NCI-H446 (cell line): ENCODE results near the gene DLAT.

ENCODE experiments used
- DNase-seq, 2 experiments: peaks; one replicate each; lab custom pipeline; 2025; lab: John Stamatoyannopoulos, UW

DLAT gene

DNA sequence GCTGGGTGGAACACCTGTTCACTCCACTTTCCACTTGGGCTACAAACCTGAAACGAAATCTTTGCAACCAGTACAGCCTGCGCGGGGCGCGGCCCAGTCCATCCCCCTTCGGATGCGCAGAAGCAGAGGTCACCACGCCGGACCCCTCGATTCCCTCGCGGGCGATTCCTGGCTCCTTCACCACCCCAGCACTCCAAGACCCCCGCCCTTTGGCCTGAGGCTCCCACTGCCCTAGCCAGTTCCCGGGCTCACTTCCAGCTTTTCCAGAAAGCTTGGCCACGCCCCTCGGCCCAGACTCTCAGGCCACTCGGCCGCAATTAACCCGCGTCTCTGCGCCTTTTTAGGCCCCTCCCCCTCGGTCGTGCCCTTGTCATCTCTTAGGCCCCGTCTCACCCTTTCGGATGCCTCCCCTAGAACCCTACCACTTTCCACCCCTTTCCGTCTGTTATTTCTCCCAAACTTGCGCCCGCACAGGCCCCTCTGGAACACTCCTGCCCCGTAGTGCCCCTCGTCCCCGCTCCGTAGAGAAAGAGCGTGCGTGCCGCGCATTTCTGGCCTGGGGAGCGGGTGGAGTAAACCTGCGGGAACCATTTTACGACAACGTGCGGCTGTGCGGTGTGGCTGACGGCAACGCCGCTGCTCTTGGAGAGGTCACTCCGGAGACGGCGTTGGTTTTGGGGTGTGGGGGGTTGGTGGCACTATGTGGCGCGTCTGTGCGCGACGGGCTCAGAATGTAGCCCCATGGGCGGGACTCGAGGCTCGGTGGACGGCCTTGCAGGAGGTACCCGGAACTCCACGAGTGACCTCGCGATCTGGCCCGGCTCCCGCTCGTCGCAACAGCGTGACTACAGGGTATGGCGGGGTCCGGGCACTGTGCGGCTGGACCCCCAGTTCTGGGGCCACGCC, at the start of gene DLAT:
TSS of gene DLAT (plus strand) at position 636 of the 906 bp plus-strand sequence. CDS start at position 701, 65 bp downstream.
- DNase-seq = peak; percentile 81 to 88

DNA sequence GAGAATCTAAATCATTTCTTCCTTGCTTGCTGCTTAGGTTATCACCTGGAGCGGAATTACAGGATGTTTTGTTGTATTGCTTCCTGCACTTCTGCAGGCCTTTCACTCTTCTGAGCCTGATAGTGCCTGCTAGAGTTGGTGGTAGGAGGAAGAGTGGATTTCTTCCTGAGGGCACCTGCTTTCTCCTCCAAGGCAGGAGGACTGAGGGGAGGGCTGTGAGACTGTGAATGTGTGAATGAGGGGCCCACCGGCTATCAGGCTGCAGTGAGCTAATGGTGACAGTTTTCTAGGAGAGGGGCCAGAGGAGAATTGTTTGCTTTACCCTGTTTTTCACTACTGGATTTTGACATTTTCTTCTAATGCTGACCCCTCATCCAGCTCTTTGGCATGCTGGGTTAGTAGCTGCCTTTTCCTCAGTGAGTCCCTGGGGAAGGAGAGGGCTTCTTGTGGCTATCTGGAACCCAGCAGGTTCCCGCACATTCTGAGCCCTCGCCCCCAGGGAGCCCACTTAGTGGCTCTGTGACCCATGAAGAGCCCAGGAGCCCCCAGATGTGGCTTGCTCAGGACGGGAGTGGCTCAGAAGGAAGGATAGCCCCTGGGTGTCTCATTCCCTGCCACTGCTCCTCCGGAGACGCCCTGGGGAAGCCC, 49.0 kb upstream of the DLAT start:
- no peak for DNase-seq

DNA sequence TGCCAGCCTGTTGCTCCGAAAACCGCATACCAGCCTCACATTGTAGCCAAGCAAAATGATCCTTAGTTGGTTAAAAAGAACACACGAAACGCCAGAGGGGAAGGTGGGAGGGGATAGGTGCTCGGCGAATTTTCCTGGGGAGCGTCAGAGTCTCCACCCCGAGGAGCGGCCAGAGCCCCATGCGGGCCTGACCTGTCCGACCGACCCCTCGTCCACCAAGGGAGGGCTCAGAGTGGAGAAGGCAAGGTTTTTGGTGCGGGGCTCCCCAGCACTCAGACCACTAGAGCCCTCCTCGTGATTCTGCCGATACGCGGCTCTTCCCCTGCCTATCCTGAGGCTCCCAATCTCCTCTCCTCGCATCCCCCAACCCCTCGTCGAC, 48.5 kb upstream of the DLAT start:
- DNase-seq = no peak

DNA sequence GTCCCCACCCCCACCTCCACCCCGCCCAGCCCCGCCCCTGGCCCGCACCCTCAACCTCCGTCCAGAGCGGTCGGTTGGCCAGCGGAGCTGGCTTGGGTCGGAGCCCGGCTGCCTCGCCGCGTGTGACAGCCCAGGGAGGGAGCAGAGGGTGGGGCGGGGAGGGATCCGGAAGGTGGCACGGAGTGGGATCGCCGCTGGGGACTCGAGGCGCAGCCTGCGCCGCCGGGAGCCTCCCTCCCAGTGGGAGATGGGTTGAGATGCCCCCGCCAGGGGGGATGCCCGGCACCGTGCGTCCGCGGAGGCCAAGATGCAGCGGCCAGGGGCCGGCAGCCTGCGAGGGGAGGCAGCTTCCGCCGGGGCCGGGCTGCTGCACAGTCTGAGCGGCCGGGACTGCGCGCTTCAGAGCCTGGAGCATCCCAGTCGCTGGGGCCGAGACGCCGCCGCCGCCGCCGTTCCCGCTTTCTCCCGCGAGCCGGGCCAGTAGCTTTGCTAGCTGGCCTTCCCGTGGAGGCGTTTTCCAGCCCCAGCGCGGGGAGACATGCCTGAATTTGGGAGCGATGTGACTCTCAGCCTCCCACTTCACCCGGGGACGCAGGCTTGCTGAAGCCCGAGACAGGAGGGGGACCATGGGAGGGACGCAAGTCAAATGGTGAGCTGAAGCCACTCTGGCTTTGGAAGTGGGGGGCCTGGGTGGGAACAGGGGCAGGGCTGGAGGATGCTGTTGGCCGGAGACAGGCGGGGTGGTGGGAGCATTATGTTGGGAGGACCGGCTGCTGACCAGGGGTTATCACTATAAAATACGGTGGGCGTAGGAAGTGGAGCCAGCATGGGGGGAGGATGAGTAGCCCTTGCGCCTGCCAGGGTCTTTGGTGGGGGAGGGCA, 47.8 kb upstream of the DLAT start:
- no peak for DNase-seq

DNA sequence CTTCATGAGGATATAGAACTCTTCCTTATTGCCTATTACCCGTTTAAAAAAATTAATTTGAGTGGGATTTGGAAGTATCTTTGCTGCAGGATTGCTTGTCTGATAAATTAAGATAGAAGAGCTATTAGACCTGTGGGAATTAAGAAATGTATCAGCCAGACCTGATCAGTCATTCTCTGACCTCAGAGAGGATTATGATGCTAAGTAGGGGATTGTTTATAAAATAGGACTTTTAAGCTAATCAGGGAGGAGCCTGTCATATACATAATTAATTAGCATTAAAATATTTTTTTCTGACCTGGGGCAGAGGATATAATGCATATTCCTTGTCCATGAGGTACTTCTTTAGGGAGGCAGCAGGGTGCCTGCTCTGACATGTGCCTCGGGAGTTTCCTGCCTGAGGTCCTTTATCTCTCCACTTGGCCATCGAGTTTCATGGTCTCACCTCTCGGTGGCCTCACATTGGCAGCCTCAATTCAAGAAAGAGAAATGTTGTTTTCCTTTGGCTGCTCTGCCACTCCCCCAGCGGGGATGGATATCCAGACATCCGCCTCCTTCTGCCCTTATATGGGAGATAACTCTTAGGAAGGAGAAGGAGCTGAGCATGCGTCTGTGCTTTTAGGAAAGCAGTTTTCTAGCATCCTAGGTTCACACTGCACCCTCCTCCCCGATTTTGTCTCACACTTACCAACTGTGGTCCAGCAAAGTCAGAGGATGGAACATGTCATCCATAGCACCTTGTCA, 47.0 kb upstream of the DLAT start:
- DNase-seq = peak in 1 of 2 experiments; percentile 30

DNA sequence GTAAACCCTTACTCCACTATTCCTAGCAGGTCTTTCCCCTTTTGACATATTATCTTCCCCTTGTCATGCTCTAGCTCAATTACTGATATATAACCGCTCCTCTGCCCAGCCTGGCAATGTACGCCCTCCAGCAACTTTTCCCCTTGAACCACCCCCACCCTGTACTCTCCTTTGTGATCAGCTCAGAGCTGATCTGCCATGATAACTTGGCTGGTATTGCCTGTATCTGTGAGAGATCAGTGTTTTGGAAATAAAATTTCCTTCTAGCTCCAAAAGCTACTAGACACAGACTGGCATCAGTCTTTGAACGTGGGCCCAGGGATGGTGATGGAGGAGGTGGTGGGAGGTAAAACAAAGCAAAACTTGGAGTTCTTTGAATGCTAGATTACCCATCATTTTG, 45.1 kb upstream of the DLAT start:
- DNase-seq = no peak

DNA sequence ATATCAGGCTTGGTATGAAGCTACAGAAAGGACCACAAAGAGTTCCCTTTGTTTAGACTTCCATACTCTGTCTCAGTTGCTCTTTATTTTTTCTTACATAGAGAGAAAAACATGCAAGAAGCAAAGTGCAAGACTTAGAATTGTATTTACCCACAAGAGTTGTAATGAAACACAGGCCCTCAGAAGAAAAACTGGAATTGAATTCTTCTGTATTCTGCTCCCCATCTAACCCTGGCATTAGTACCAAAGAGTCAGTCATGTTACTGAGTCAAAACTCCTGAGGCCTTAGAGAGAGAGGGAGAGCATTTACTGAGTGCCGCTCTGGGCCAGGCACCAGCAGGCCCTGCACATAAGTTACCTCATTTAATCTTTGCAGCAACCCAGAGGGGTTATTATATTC, 43.9 kb upstream of the DLAT start:
- DNase-seq = no peak

DNA sequence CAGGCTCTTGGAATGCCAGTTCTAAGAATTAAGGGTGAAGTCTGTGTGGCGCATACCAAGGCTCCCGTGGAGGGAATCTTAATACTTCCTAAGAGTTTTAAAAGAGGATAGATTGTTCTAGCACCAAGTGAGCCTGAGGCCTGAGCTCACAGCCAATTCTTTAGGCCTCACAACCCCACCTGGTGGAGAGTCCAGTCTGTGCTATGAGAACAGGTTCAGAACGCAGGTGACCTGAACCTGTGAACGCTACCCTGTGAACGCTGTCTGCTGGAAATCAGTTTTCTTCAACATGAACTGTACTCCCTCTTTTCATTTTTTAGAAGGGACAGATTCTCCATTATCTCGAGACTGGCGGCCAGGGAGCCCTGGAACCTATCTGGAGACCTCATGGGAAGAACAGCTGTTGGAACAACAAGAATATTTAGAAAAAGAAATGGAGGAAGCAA, 43.2 kb upstream of the DLAT start:
- DNase-seq = peak; percentile 8 to 29

DNA sequence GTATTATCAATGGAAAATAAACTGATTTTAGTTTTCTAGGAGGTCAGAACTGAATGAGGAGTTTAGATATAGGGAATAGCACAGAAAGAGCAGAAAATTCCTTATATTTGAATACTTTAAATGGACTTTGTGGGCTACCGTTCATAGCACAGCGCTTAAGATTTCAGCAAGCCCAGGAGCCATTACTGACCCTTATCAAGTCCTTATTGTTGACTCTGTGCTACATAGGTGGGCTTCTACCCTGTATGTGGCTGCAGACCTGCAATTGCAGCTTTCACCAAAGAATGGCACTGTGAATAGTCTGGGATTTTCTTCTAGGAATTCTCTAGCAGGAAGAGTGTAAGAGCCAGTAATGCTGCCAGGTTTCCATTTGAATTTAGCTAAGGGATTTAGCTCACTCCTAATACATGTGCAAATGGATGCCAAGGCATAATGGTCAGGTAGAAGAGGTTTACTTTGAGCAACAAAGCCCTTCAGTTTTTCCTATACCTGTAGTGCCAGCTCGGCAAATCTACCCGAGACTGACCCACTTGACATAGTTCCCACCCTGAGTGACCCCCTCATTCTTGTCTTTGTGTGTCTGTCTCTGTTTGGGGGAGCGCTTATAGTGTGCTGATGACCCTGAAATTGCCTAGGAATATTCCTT, 42.5 kb upstream of the DLAT start:
- no peak for DNase-seq

DNA sequence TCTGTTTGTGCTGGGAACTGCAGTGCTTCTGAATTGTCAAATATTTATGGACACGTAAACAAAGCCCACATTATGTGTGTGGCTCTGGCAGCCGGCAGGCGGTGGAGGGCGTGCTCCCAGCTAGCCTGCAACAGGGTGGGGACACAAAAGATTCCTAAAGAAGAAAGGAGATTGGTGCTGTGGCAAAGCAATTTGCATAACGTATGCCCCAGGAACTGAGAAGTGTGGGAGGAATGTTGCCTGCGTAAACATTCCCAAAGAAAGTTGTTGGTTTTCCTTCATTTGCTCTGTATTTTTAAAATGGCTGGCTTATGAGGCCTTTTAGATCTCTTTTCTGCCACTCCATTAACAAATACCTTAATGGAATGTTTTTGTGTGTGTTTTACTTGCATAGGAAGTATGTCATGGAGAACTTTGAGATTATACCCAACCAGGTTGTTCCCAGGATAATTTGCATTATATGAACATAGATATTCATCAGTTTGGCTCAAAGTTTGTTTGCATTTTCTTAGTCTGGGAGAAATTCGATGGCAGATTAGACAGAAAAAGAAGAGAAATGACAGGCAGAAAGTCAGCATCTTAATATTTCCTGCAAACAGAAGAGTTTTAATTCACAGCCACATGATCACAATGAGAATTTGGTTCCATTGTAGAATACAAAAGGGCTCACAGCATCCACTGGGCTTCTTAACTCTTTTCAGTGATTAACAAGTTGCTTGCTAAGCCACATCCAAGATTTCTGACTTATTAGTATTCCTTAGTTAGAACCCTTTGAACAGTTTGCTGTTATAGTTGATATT, 41.8 kb upstream of the DLAT start:
- DNase-seq = no peak

DNA sequence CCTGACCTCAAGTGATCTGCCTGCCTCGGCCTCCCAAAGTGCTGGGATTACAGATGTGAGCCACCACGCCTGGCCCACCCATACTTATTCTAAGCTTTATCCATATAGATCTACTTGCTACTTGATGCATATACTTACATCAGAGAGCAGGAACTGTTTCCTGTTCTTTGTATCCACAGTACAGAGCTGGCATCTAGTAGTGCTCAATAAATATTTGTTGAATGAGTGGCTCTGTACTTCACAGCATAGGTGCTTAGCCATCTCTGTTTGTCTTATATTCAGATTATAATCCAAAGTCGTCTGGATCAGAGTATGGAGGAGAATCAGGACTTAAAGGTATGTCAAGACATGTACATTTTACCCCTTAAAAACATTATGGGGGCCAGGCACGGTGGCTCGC, 38.6 kb upstream of the DLAT start:
- DNase-seq = no peak

DNA sequence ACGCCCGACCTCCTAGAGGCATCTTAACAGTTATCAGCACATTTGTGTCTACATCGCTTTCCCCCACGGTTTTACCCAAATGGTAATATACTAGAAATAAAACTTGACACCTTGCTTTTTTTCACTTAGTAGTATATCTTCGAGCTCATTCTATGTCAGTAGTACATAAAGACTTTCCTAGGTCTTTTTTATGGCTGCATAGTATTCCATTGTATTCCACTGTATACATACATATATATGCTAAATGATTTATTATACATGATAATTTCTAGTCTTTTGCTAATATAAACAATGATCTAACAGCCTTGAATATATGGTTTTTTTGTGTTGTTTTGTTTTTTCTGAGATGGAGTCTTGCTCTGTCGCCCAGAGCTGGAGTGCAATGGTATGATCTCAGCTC, 34.8 kb upstream of the DLAT start:
- no peak for DNase-seq

DNA sequence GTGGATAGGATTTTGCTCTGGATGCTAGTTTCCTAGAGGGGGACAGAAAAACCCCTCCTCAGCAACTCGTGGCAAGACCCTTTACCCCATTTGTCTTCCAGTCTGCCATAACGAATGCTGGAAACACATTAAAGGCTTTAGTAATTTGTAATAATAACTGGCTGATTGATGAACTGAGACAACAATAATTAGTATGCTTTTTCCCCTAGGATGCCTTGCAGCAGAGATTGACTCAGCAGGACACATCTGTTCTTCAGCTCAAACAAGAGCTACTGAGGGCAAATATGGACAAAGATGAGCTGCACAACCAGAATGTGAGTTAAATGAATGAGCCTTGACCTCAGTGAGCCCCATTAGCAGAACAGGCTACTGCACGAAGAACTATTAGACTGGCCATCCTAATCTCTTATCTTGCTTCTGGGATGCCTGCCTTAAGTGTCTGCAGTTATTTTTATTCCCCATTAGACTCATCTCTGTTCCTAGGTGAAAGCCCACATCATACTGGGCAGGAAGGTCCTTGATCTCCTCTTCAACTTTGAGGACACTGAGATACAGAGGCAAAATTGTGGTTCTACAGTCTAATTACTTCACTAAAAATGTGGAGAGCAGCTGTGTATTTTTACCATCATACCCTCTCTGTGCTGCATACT, 32.9 kb upstream of the DLAT start:
- no peak for DNase-seq

DNA sequence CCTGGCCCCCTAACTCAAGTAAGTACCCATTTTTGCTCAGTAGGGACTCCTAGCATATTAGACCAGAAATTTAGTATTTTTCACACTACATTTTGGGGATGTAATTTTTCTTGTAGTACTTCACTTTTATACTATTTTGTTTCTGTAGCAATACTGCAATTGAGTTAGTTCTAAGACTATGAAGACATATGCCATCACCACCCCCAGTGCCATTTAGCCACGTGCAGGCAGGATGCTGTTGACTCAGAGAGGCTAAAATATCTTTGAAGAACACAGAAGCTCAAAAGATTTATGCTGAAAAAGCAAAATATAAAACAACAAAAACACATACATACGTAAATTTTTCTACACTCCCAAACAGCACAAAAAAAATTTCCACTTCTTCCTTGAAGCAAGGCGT, 29.1 kb upstream of the DLAT start:
- DNase-seq = no peak

DNA sequence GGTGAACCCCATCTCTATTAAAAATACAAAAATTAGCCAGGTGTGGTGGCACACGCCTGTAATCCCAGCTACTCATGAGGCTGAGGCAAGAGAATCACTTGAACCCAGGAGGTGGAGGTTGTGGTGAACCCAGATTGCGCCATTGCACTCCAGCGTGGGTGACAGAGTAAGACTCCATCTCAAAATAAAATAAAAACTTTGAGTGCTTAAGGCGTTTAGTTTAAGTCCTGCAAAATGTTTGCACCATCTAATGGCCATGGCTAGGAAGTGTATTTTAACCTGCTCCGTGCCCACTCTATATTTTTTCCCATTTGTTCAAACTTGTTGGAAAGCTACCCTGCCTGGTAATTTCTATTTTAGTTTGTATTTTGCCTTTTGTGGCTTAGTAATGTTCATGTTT, 28.5 kb upstream of the DLAT start:
- peak in 1 of 2 experiments; percentile 18 for DNase-seq

DNA sequence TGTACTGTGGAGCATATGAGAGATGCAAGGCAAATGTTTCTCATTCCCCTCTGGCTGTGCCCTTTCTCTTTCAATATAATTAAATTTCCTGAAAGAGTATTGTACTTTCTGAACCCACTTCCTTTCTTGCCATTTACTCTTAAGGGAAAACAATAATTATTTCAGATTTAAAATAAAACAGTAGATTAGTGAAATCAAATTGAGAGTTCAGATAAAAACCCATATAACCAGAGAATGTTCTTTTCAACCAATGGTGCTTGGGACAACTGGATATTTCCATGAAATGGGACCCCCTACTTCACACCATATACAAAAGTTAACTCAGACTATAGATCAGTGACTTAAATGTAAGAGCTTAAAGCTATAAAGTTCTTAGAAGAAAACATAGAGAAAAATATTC, 26.1 kb upstream of the DLAT start:
- no peak for DNase-seq

DNA sequence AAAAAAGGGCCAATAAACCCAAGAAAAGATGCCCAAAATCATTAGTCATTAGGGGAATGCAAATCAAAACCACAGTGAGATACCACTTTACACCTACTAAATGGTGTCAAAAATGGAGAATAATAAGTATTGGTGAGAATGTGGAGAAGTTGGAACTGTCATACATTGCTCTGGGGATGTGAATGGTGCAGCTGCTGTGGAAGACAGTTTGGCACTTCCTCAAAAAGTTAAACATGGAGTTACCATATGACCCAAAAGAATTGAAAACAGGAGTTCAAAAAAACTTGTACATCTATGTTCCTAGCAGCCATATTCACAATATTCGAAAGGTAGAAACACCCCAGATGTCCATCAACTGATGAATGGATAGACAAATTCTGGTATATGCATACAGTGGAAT, 24.5 kb upstream of the DLAT start:
- DNase-seq = no peak

DNA sequence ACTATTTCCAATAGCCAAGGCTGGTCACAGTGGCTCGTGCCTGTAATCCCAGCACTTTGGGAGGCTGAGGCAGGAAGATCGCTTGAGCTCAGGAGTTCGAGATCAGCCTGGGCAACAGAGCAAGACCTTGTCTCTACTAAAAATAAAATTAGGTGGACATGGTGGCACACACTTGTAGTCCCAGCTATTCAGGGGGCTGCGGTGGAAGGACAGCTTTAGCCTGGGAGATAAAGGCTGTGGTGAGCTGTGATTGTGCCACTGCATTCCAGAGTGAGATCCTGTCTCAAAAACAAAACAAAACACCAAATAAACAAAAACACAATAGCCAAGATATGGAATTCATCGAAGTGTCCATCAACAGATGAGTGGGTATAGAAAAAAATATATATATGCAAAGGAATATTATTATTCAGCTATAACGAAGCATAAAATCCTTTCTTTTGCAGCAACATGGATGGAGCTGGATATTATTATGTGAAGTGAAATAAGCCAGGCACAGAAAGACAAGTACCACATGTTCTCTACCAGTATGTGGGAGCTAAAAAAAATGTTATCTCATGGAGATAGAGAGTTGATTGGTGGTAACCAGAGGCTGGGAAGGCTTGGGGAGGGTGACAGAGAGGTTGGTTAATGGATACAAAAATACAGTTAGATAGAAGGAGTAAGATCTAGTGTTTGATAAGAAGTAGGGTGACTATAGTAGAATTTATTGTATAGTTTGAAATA, 22.6 kb upstream of the DLAT start:
- DNase-seq = no peak

DNA sequence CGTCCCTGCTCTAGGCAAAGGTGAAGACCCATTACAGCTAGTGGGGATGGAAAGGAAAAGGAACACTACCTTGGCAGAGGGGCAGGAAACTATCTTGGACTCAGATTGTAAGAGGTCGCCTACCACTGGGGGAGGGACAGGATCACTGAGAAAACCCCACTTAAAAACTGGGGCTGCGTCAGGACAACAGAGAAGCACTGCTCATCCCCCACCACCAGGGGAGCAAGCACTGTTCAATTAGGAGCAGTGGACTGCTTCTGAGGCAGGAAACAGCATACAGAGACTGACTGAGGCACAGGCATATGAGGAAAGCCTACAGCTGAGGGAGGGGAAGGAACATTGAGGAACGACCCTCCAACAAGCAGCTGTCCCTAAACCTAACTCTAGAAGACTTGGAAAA, 20.8 kb upstream of the DLAT start:
- DNase-seq = no peak
